ENCODE data around the gene ERI3.
A peak's percentile ranks its signal among the peaks of the same experiment; 100 is the strongest.

DNA sequence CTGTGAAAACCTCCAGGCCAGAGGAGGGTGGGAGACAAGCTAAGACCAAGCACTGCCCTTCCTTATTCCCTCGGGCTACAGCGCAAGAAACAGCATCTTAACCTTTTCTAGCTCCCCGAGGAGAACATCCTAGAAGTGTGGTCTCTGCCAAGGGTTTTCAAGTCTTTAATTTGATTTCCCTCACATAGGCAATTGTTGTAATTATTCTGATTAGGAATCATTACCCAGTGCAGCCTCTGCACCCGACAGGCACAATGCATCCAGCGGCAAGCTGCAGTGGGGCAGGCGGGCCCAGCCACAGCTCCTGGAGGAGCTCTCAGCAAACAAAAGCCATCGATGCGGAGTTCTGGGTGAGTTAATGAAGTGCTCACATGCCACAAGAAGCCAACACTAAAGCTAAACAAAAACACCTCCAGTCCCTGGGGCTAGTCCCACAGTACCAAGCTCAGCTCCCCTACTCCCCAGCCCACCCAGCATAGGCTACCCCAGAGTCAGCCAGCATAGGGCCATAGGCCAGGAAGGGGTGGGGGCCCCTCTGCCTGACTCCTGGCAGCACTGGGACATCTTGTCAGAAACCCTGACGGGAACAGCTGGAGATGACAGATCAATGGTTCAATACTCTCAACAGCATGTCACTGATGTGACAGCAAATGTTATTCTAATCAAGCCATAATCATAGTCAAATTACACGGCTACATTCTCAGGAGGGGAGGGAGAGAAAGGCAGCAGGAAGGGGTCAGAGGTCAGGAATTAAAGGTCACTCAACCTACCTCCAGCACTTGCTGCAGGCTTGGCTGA lies 42.5 kb downstream of the ERI3 start:
- TF ChIP-seq, protein P1, sequence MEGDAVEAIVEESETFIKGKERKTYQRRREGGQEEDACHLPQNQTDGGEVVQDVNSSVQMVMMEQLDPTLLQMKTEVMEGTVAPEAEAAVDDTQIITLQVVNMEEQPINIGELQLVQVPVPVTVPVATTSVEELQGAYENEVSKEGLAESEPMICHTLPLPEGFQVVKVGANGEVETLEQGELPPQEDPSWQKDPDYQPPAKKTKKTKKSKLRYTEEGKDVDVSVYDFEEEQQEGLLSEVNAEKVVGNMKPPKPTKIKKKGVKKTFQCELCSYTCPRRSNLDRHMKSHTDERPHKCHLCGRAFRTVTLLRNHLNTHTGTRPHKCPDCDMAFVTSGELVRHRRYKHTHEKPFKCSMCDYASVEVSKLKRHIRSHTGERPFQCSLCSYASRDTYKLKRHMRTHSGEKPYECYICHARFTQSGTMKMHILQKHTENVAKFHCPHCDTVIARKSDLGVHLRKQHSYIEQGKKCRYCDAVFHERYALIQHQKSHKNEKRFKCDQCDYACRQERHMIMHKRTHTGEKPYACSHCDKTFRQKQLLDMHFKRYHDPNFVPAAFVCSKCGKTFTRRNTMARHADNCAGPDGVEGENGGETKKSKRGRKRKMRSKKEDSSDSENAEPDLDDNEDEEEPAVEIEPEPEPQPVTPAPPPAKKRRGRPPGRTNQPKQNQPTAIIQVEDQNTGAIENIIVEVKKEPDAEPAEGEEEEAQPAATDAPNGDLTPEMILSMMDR (IDR thresholded peaks at IDR 0.05; ENCODE audit: poor library complexity, severe bottlenecking) = no peak
- no peak for TF ChIP-seq EZH2 (IDR thresholded peaks at IDR 0.05; ENCODE audit: borderline replicate concordance, insufficient read depth, low read length, poor library complexity, severe bottlenecking)
- TF ChIP-seq TAF1 (IDR thresholded peaks at IDR 0.05; ENCODE audit: low read depth) = no peak
- no peak for TF ChIP-seq SMC3 (conservative IDR thresholded peaks at IDR 0.05; ENCODE audit: poor library complexity)
- peak; percentile 8 for TF ChIP-seq MXI1 (conservative IDR thresholded peaks at IDR 0.05; ENCODE audit: poor library complexity, severe bottlenecking)
